C1 segment of cervical spinal cord (tissue), 14 donors: ENCODE results near the gene CCDC188.
A peak's percentile ranks its signal among the peaks of the same experiment; 100 is the strongest.

Source experiments
- DNase-seq, 14 donors: peaks; one replicate each; lab custom pipeline; 2025; lab: John Stamatoyannopoulos, UW

Gene CCDC188

GRCh38 chr22:20108757-20109230 lies 42.1 kb downstream of the CCDC188 start:
- DNase-seq: no peak

- DNase-seq: no peak
Measured at GRCh38 chr22:20107951-20108756, 42.7 kb downstream of the CCDC188 start.

GRCh38 chr22:20107471-20107901 lies 43.4 kb downstream of the CCDC188 start:
- DNase-seq: peak in 1 of 14 donors; percentile 66

GRCh38 chr22:20106849-20107237 lies 44.0 kb downstream of the CCDC188 start:
- DNase-seq: no peak

GRCh38 chr22:20106205-20106848 lies 44.5 kb downstream of the CCDC188 start:
- DNase-seq: no peak

GRCh38 chr22:20105456-20106204 lies 45.2 kb downstream of the CCDC188 start:
- DNase-seq: no peak

GRCh38 chr22:20102203-20102780 lies 48.6 kb downstream of the CCDC188 start:
- no peak for DNase-seq

- no peak for DNase-seq
Measured at GRCh38 chr22:20101638-20102037, 49.2 kb downstream of the CCDC188 start.

- no peak for DNase-seq
Measured at GRCh38 chr22:20099099-20099711, 51.6 kb downstream of the CCDC188 start.
